ENCODE results near the gene RAD18.

The RAD18 gene

GRCh38 chr3:8984526-8984925, 21.3 kb upstream of the RAD18 start:
- DNase-seq: no peak

- DNase-seq: no peak
These were observed 20.8 kb upstream of the RAD18 start for GRCh38 chr3:8984081-8984480.

DNA sequence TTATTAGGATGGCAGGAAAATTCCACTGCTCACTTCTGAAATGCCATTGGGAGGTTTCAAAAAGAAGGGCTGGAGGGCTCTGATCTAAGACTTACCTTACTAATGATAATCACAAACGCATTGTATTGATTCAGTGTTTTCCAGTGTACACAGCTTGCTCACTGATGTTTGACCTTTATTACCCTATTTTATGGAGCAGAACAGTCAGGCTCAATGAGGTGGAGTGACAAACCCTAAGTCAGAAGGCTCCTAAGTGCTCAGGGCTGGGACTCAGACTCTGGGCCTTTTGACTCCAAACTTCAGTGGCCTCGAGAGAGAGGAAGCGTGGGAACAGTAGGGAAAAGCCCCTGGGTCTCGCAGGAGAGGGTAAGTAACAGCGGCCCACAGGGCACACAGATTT, 20.3 kb upstream of the RAD18 start:
- DNase-seq: no peak

DNA sequence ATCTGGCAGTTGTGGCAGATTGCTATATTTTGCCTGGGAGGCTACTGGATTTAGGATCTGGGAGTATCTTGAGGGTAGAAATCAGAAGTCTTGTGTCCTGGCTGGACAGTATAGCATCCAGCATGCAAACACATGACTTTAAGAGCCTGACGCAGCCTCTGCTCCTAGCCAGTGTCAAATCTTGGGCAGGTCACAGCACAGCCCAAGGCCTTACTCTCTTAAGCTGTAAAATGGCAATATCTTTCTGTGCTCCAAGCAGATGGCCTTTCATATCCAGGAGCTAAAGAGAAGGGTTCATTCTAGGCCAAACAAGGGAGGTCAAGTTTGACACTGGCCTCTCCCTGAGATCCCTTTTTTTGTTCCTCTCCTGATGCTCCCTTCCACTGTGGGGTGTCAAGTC, 19.8 kb upstream of the RAD18 start:
- no peak for DNase-seq

GRCh38 chr3:8982509-8982908, 19.2 kb upstream of the RAD18 start:
- DNase-seq: no peak

DNA sequence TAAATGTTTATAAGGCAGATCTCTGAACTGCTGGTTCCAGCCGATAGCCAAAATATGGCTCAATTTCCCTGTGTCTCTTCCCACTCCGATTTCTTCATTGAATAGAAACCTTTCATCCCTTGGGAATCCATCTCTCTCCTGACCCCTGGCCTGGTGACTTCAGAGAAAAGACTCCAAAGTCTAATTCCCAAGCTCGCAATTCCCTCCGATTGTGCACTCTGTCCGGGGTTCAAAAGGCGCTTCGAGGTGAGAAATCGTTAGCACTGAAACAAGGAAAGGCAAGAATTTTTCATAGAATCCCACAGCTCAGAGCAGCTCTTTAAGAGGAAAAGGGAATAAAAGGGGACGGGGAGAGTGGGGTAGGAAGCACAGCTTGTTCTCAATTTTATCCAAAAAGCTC, 18.4 kb upstream of the RAD18 start:
- no peak for DNase-seq

GRCh38 chr3:8981296-8981695, 18.0 kb upstream of the RAD18 start:
- DNase-seq: no peak

GRCh38 chr3:8980756-8981257, 17.5 kb upstream of the RAD18 start:
- no peak for DNase-seq

DNA sequence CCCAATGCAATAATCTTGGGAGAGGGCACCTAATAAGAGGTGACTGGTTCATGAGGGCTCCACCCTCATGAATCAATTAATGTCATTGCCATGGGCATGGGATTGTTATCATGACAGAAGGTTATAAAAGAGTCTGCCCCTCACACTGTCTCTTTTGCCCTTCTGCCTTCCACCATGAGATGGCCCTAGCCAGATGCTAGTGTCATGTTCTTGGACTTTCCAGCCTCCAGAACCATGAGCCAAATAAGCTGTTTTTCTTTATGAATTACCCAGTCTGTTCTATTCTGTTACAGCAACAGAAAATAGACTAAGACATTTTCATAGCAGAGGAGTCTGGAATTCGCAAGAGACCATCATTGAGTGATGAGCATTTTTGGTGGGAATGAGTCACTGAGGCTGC, 16.0 kb upstream of the RAD18 start:
- no peak for DNase-seq

DNA sequence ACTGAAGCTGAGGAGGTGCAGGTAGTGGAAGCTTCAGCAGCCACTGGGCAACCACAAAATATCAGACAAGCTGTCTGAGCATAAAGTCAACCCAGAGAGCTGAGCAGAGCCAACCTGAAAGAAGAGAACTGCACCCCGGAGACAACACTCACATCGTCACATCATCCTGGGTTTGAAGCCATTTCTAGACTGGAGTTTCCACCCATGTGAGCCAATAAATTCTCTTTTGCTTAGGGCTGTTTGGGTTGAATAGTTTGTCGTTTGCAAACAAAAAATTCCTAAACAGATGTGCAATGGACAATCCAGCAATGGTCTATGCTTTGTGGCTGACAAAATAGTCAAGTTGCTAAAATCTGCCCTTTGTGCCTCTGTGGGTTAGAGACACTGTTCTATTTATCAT, 15.3 kb upstream of the RAD18 start:
- no peak for DNase-seq

DNA sequence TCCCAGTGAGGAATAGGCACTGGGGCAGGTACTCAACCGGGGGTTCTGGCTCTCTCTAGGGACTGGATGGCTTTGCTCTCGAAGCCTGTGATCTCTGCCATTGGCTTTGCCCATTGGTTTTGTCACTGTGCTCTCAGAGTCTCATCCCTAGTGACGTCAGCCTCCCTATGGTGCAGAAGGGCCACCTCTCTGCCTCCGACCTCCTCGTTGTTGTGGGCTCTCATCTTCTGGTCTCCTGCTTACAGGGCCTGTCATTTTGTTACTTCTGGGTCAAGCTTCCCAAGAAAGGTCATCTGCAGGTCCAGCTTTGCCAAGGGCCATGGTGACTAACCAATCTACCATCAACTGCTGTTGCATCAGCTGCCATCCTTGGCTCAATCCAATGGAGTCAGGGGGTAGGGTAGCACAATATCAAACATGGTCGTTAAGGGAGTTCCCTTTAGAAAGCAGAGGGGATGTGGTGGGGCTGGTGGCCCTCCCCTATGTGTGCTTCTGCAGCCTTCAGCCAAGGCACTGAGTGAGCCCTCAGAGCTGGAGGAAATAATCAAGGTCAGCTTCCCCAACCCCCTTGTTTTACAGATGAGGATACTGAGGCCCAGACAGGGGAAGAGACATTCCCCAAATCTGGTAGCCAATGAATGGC, 13.4 kb upstream of the RAD18 start:
- DNase-seq: no peak

- DNase-seq: no peak
These were observed 12.1 kb upstream of the RAD18 start for GRCh38 chr3:8975081-8976020.

GRCh38 chr3:8974458-8974857, 11.2 kb upstream of the RAD18 start:
- DNase-seq: no peak

DNA sequence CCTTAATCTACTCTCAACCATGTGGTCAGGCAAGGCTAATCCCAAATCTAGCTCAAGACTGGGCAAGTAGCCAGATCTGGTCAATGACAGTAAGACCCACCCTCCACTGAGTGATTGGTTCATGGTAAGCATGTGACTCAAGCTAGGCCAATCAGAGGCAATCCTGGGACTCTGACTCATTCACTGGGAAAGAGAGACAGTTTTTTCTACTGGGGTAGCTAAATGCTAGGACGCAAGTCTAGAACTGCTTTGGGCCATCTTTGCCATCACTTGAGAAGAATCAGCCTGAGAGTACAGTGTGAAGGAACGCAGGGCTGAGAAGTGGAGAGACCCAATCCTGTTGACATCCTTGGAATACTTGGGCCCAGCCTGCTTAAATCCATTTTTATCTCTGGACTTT, 9.4 kb upstream of the RAD18 start:
- DNase-seq: no peak

- peak; percentile 3 for DNase-seq
These were observed 7.8 kb upstream of the RAD18 start for GRCh38 chr3:8970971-8971589.

- no peak for DNase-seq
These were observed 6.0 kb upstream of the RAD18 start for GRCh38 chr3:8969241-8969640.

GRCh38 chr3:8968375-8968882, 5.2 kb upstream of the RAD18 start:
- no peak for DNase-seq

DNA sequence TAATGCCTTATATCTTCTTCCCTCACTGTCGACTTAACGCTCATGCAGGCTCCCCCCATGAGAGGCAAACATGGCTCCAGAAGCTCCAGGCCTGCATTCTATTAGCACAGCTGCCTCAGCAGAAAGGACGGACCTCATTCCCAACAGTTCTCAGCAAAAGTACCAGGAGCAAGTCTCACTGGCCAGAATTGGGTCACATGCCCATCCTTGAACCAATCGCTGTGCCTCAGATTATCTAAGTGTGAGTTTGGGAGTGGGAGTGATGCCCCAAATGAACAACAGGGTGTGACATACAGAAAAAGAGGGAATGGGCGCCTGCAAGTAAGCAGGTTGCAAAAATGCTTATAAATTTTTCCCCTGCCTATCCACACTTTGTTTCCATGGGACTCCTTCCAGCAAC, 4.3 kb upstream of the RAD18 start:
- no peak for DNase-seq

- no peak for DNase-seq
These were observed 3.6 kb upstream of the RAD18 start for GRCh38 chr3:8966820-8967348.

- DNase-seq: no peak
These were observed 3.0 kb upstream of the RAD18 start for GRCh38 chr3:8966150-8966819.

DNA sequence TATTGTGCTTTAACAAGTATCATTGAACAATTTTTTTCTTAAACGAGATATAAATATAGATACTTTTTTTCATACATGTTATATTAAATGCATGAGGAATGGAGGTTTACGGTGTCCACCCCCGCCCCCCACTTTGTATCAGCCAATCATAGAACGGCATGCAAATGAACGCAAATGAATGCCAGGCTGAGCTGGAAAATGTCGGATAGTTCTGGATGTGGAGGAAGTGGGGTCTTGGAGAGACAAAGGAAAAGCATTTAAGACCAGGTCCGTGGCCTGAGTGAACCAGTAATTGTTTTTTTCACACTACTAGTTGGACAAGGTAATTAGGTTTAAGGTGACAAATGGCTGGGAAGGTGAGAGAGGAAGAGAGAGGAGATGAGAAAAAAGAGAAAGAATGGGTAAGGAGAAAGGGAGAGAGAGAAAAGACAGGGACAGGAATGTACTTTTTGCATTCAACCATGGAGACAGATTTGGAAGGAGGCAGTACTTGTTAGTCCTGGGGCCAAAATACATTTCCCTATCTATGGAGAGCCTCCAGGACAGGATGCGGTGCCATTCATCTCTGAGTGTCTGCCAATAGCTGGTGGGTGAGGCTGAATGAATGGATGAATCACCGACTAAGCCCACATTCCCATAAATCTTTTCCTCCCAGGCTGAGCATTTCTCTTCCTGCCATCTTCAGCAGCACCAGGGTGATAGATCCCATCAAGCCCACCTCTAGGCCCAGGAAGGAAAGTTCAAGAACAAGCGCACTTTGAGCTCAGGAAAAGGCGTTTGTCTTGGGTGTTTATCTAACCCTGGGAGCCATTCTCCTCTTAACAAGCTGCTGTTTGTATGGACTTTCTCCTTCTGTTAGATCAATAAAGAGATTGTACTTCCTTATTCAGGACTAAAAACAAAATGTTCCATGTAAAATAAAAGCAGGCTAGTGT, 1.4 kb upstream of the RAD18 start:
- DNase-seq: no peak

All from NK-92 treated with Interleukin-12 subunit alpha and Interleukin-12 subunit beta, amount 100 ng/mL, for 24 hours (cell line).